DND-41 (cell line): ENCODE results near the gene SHROOM3.

Experiments used
- ATAC-seq: fragments of 200-7000 bp; cut with Tn5 transposase; 3 replicates; pipeline ENCODE4 v1.9.1; 2021; ENCODE audit warnings: low read depth; ENCODE audit not compliant: insufficient read depth
- DNase-seq: peaks from one replicate; pipeline ENCODE4 v3.0.0-alpha.2; 2020
- H2AFZ ChIP-seq: 2 replicates; pipeline ENCODE4 v1.6.0; 2012; ENCODE audit warnings: low read depth, low read length
- H3K27ac ChIP-seq: 2 replicates; pipeline ENCODE4 v1.5.1; 2012; ENCODE audit warnings: low read length, inconsistent platforms
- H3K27me3 ChIP-seq: fragments of 200-600 bp; sonication (generic); 2 replicates; pipeline ENCODE4 v1.6.0; 2012; ENCODE audit warnings: low read length, mild to moderate bottlenecking, inconsistent platforms; ENCODE audit not compliant: insufficient read depth, poor library complexity
- H3K36me3 ChIP-seq: 2 replicates; pipeline ENCODE4 v1.5.1; 2012; ENCODE audit warnings: low read length, inconsistent platforms; ENCODE audit not compliant: insufficient read depth
- H3K4me1 ChIP-seq: 2 replicates; pipeline ENCODE4 v1.5.1; 2012; ENCODE audit warnings: mild to moderate bottlenecking, low read length; ENCODE audit not compliant: insufficient read depth
- H3K4me2 ChIP-seq: 2 replicates; pipeline ENCODE4 v1.6.0; 2012; ENCODE audit warnings: mild to moderate bottlenecking, moderate library complexity, low read length, inconsistent platforms; ENCODE audit not compliant: insufficient read depth
- H3K4me3 ChIP-seq, 2 experiments: fragments of 200-600 bp in 1 of 2; shearing (Covaris generic) in 1 of 2; 2 replicates each; pipeline ENCODE4 v1.5.1; 2012 to 2016; ENCODE audit warnings: inconsistent platforms in 2 of 2, low read length in 2 of 2, mild to moderate bottlenecking in 2 of 2, low read depth in 1 of 2, moderate library complexity in 1 of 2
- H3K79me2 ChIP-seq: 2 replicates; pipeline ENCODE4 v1.6.0; 2012; ENCODE audit warnings: low read length, inconsistent platforms; ENCODE audit not compliant: insufficient read depth
- H3K9ac ChIP-seq: 2 replicates; pipeline ENCODE4 v1.6.0; 2012; ENCODE audit warnings: low read depth, mild to moderate bottlenecking, inconsistent platforms, low read length, moderate library complexity
- H3K9me3 ChIP-seq: 2 replicates; pipeline ENCODE4 v1.5.1; 2012; ENCODE audit warnings: low read length, moderate library complexity, mild to moderate bottlenecking, inconsistent platforms; ENCODE audit not compliant: insufficient read depth, severe bottlenecking
- H4K20me1 ChIP-seq: 2 replicates; pipeline ENCODE4 v1.6.0; 2012; ENCODE audit warnings: low read length; ENCODE audit not compliant: insufficient read depth
- EZH2 ChIP-seq: IDR thresholded peaks from 3 replicates; pipeline ENCODE4 v1.6.1; 2012; ENCODE audit warnings: borderline replicate concordance, low read depth, mild to moderate bottlenecking, moderate library complexity, low read length, inconsistent platforms; ENCODE audit not compliant: severe bottlenecking
- TF ChIP-seq, protein P1 (sequence below): IDR thresholded peaks from 2 replicates; pipeline ENCODE4 v1.5.1; 2012; ENCODE audit warnings: borderline replicate concordance, low read length, moderate library complexity, mild to moderate bottlenecking; ENCODE audit not compliant: poor library complexity, severe bottlenecking; ENCODE audit errors: extremely low read depth

The SHROOM3 gene

DNA sequence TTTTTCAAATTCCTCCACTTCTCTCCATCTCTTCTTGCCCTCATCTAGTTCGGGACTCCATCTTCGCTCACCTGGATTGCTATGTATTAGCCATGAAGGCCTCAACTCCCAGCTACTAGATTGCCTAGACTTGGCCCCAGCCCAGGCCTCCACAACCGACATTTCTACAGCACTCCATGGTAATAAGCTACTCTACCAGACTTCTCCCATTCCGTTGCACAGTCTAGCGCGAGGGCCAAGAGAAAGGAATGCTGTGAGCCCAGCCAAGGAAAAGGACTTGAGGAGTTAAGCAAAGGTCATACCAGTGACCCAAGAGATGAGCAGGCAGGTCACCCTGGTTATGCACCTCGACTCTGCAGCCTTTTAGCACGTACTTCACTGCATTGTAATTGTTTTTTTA lies 387.3 kb downstream of the SHROOM3 start:
- H2AFZ ChIP-seq = no peak overlapping the region
- H3K27me3 ChIP-seq = no peaks in the 10 kb centered on the region
- ATAC-seq (no peak), DNase-seq (no peak)
- H3K79me2 ChIP-seq = no peaks in the 10 kb centered on the region
- no peaks in the 10 kb centered on the region for H3K36me3 ChIP-seq
- H3K4me2 ChIP-seq = no peak overlapping the region
- no peaks in the 10 kb centered on the region for H4K20me1 ChIP-seq
- H3K4me3 ChIP-seq = no peak overlapping the region
- no peak overlapping the region for H3K27ac ChIP-seq
- no peaks in the 10 kb centered on the region for H3K9me3 ChIP-seq
- no peak for TF ChIP-seq EZH2
- TF ChIP-seq, protein P1, sequence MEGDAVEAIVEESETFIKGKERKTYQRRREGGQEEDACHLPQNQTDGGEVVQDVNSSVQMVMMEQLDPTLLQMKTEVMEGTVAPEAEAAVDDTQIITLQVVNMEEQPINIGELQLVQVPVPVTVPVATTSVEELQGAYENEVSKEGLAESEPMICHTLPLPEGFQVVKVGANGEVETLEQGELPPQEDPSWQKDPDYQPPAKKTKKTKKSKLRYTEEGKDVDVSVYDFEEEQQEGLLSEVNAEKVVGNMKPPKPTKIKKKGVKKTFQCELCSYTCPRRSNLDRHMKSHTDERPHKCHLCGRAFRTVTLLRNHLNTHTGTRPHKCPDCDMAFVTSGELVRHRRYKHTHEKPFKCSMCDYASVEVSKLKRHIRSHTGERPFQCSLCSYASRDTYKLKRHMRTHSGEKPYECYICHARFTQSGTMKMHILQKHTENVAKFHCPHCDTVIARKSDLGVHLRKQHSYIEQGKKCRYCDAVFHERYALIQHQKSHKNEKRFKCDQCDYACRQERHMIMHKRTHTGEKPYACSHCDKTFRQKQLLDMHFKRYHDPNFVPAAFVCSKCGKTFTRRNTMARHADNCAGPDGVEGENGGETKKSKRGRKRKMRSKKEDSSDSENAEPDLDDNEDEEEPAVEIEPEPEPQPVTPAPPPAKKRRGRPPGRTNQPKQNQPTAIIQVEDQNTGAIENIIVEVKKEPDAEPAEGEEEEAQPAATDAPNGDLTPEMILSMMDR = no peak
- H3K9ac ChIP-seq = no peak overlapping the region
- H3K4me1 ChIP-seq = no peaks in the 10 kb centered on the region

- DNase-seq = no peak
- H3K9ac ChIP-seq = no peak overlapping the region
- no peak overlapping the region for H3K4me3 ChIP-seq
- H3K79me2 ChIP-seq = no peaks in the 10 kb centered on the region
- no peak overlapping the region for H2AFZ ChIP-seq
- no peaks in the 10 kb centered on the region for H3K36me3 ChIP-seq
- H4K20me1 ChIP-seq = no peaks in the 10 kb centered on the region
- no peaks in the 10 kb centered on the region for H3K9me3 ChIP-seq
- TF ChIP-seq EZH2 = no peak
- TF ChIP-seq, protein P1 = no peak
- H3K4me2 ChIP-seq = no peak overlapping the region
- no peaks in the 10 kb centered on the region for H3K4me1 ChIP-seq
- H3K27ac ChIP-seq = no peak overlapping the region
- no peak for ATAC-seq
- no peaks in the 10 kb centered on the region for H3K27me3 ChIP-seq
Measured at GRCh38 chr4:76823495-76823894, 388.5 kb downstream of the SHROOM3 start.

DNA sequence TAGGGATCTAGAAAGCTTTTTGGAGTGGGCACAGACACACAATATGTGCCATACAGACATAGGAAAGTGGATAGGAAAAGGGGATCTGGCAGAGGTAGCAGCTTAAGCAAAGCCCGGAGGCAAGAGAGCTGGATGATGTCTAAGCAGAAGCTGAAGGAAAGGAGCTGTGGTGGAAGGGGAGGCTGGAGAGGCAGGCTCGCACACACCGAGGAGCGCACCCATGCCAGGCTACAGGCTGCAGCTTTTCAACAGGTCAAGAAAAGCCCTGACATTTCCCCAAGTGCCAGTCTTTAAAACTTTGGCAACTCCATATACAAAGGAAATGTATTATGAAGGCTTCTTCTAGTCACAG lies 395.6 kb downstream of the SHROOM3 start:
- DNase-seq (no peak), ATAC-seq (no peak)
- no peak overlapping the region for H3K4me2 ChIP-seq
- no peaks in the 10 kb centered on the region for H3K4me1 ChIP-seq
- TF ChIP-seq EZH2 = no peak
- TF ChIP-seq, protein P1 = no peak
- no peak overlapping the region for H3K9ac ChIP-seq
- no peaks in the 10 kb centered on the region for H3K9me3 ChIP-seq
- no peaks in the 10 kb centered on the region for H4K20me1 ChIP-seq
- no peak overlapping the region for H2AFZ ChIP-seq
- no peak overlapping the region for H3K4me3 ChIP-seq
- H3K36me3 ChIP-seq = no peaks in the 10 kb centered on the region
- H3K27me3 ChIP-seq = no peaks in the 10 kb centered on the region
- no peaks in the 10 kb centered on the region for H3K79me2 ChIP-seq
- no peak overlapping the region for H3K27ac ChIP-seq
